Measurements from ENCODE around the gene ITPA. TPM values are rescaled to one million over a fixed set of nuclear protein-coding genes. Genes with fewer than 3 reads are reported as not detected.

ITPA gene
- total and polyA plus RNA-seq, 2 of the 4 experiments (the other 2 are of a cell fraction), result 32.4 to 49.0 TPM

- H3K4me2 ChIP-seq (ENCODE audit: low read depth, low read length), result no peak overlapping the region
- no peak overlapping the region for H3K23ac ChIP-seq (ENCODE audit: low read depth, low read length)
- no peak overlapping the region for H4K91ac ChIP-seq (ENCODE audit: insufficient read depth, low read depth, low read length)
- no peak overlapping the region for H4K5ac ChIP-seq (ENCODE audit: low read depth, low read length)
- ATAC-seq (ENCODE audit: low read depth) (no peak), DNase-seq (no peak)
- ChIA-PET POLR2A (ENCODE audit: unreplicated experiment) (no interaction called here), CTCF (no interaction called here)
- H3K4ac ChIP-seq (ENCODE audit: low read depth, low read length), result no peak overlapping the region
- no peak overlapping the region for H3K14ac ChIP-seq (replicated peaks; ENCODE audit: low read depth, low read length)
- no peak overlapping the region for H2AK5ac ChIP-seq (ENCODE audit: low read depth, low read length)
- H2BK15ac ChIP-seq (ENCODE audit: low read depth, low read length), result no peak overlapping the region
- intact Hi-C loops (cut with micrococcal nuclease) (no loop called here), dilution Hi-C loops (cut with HindIII; ENCODE audit: low sequenced_read_pairs, unreplicated experiment) (no loop called here), in situ Hi-C loops (cut with MboI; ENCODE audit: low sequenced_read_pairs) (no loop called here)
- 92% methylated on average over 4 of the region's 18 CpGs; no CpG with 5 or more reads in 1 of the 2 experiments for WGBS, 2 experiments (ENCODE audit: extremely low coverage in 2 of 2, insufficient read length in 1 of 2)
- no peak overlapping the region for H3K4me3 ChIP-seq (ENCODE audit: insufficient read depth, low read depth, low read length)
- no peak overlapping the region for H3K56ac ChIP-seq (ENCODE audit: extremely low read depth, insufficient read depth, low read length)
- H3K9me3 ChIP-seq (ENCODE audit: control insufficient read depth, insufficient read depth, low read length), result no peaks in the 10 kb centered on the region
- no peak overlapping the region for H3K18ac ChIP-seq (ENCODE audit: low read depth, low read length)
- no peak overlapping the region for H3K9ac ChIP-seq (ENCODE audit: low read depth, low read length)
- no peak overlapping the region for H2AK9ac ChIP-seq (replicated peaks; ENCODE audit: low read depth, low read length, poor library complexity)
- no peak overlapping the region for H2BK5ac ChIP-seq (ENCODE audit: low read depth, low read length, poor library complexity, severe bottlenecking)
- no peak overlapping the region for H4K8ac ChIP-seq (ENCODE audit: low read depth in 2 of 2, low read length in 2 of 2)
- no peak overlapping the region for H2BK120ac ChIP-seq (ENCODE audit: low read depth, low read length)
- TF ChIP-seq RFX5 (IDR thresholded peaks at IDR 0.05; ENCODE audit: low read depth, low read length) (no peak), FOS (IDR thresholded peaks at IDR 0.05; ENCODE audit: low read depth, low read length) (no peak), SMC3 (IDR thresholded peaks at IDR 0.05; ENCODE audit: low read depth, low read length) (no peak), BHLHE40 (IDR thresholded peaks at IDR 0.05; ENCODE audit: low read depth, low read length) (no peak), MXI1 (IDR thresholded peaks at IDR 0.05; ENCODE audit: borderline replicate concordance, low read depth, low read length) (no peak), CHD1 (IDR thresholded peaks at IDR 0.05; ENCODE audit: low read depth, low read length) (no peak), CEBPB (IDR thresholded peaks at IDR 0.05; ENCODE audit: low read depth, low read length) (no peak)
- H2BK20ac ChIP-seq (ENCODE audit: low read depth, low read length), result no peak overlapping the region
- no peak overlapping the region for H3K27ac ChIP-seq (ENCODE audit: insufficient read depth, low read length)
- H2AFZ ChIP-seq (replicated peaks; ENCODE audit: low read length, poor library complexity), result no peak overlapping the region
- no TSS peak for BruUV-seq (replicated peaks)
- H3K79me1 ChIP-seq (ENCODE audit: low read depth in 1 of 2, low read length in 2 of 2), result no peaks in the 10 kb centered on the region
- H3K4me1 ChIP-seq (ENCODE audit: control insufficient read depth, insufficient read depth, low read length), result no peaks in the 10 kb centered on the region
- no peaks in the 10 kb centered on the region for H3K27me3 ChIP-seq (ENCODE audit: control insufficient read depth, insufficient read depth, low read length)
- peaks cover 66% of the 10 kb centered on the region for H3K36me3 ChIP-seq (ENCODE audit: control insufficient read depth, insufficient read depth, low read length)
- H3K9me1 ChIP-seq (ENCODE audit: insufficient read depth, low read length), result no peaks in the 10 kb centered on the region
- H4K20me1 ChIP-seq (ENCODE audit: insufficient read depth, low read length), result no peaks in the 10 kb centered on the region
These were observed 16.9 kb upstream of the ITPA start for GRCh38 chr20:3192226-3193015.

Measured in IMR-90 (cell line).